Stimulated activated naive CD4-positive, alpha-beta T cell treated with Interleukin-2 at 50 U/mL for 16 hours (primary cell): Measurements from ENCODE around the gene SCRN1.

Source experiments
- DNase-seq: peaks from one replicate; lab custom pipeline; 2025; lab: John Stamatoyannopoulos, UW

Gene SCRN1

GRCh38 chr7:29989257-29989995 is at the start of gene SCRN1:
TSS of gene SCRN1 (minus strand) at chr7:29989801. CDS start at chr7:29969067, 20,734 bp downstream.
- no peak for DNase-seq

- no peak for DNase-seq
These were observed 48.8 kb upstream of the SCRN1 start for GRCh38 chr7:30038196-30038980.

GRCh38 chr7:30036220-30036619 is 46.6 kb upstream of the SCRN1 start:
- no peak for DNase-seq

GRCh38 chr7:30034501-30034900 is 44.9 kb upstream of the SCRN1 start:
- no peak for DNase-seq

- DNase-seq: no peak
These were observed 42.9 kb upstream of the SCRN1 start for GRCh38 chr7:30032310-30033125.

- no peak for DNase-seq
These were observed 40.1 kb upstream of the SCRN1 start for GRCh38 chr7:30029696-30030095.

GRCh38 chr7:30028749-30029635 is 39.4 kb upstream of the SCRN1 start:
- DNase-seq: peak; percentile 56

GRCh38 chr7:30028216-30028748 is 38.7 kb upstream of the SCRN1 start, which contains the start of gene PLEKHA8:
TSS of gene PLEKHA8 (plus strand) at chr7:30028412. CDS start at chr7:30028763, 351 bp downstream.
- peak; percentile 81 for DNase-seq

GRCh38 chr7:30027740-30028215 is 38.2 kb upstream of the SCRN1 start:
- no peak for DNase-seq

GRCh38 chr7:30027065-30027456 is 37.5 kb upstream of the SCRN1 start:
- DNase-seq: peak; percentile 30

- peak; percentile 93 for DNase-seq
These were observed 36.8 kb upstream of the SCRN1 start, which contains the start of gene FKBP14 for GRCh38 chr7:30026229-30027064. TSS of gene FKBP14 (minus strand) at chr7:30026702. CDS start at chr7:30026508, 194 bp downstream.

GRCh38 chr7:30023524-30023923 is 33.9 kb upstream of the SCRN1 start:
- DNase-seq: no peak

GRCh38 chr7:30022991-30023390 is 33.4 kb upstream of the SCRN1 start:
- DNase-seq: no peak

- DNase-seq: no peak
These were observed 30.9 kb upstream of the SCRN1 start for GRCh38 chr7:30020535-30020934.

- DNase-seq: no peak
These were observed 30.4 kb upstream of the SCRN1 start for GRCh38 chr7:30019960-30020359.

GRCh38 chr7:30019387-30019786 is 29.8 kb upstream of the SCRN1 start:
- no peak for DNase-seq

GRCh38 chr7:30018451-30018850 is 28.9 kb upstream of the SCRN1 start:
- no peak for DNase-seq

- no peak for DNase-seq
These were observed 23.2 kb upstream of the SCRN1 start for GRCh38 chr7:30012757-30013156.

- no peak for DNase-seq
These were observed 20.4 kb upstream of the SCRN1 start for GRCh38 chr7:30010021-30010420.

GRCh38 chr7:30005464-30005863 is 15.9 kb upstream of the SCRN1 start:
- no peak for DNase-seq
